Mesendoderm (in vitro differentiated cells): Measurements from ENCODE around the gene TNK1.

Experiments
- DNase-seq: peaks from one replicate; pipeline ENCODE4 v3.0.0; 2013
- H2AK5ac ChIP-seq: 2 replicates; pipeline ENCODE4 v1.6.1; 2013; ENCODE audit warnings: low read length, inconsistent platforms
- H2BK120ac ChIP-seq: 2 replicates; pipeline ENCODE4 v1.6.1; 2013; ENCODE audit warnings: low read depth, mild to moderate bottlenecking, low read length, moderate library complexity, mixed read lengths
- H2BK15ac ChIP-seq: replicated peaks from 2 replicates; pipeline ENCODE4 v1.6.1; 2013; ENCODE audit warnings: low read depth, mild to moderate bottlenecking, moderate library complexity
- H2BK5ac ChIP-seq: 2 replicates; pipeline ENCODE4 v1.6.1; 2013; ENCODE audit warnings: low read length, inconsistent platforms
- H3K18ac ChIP-seq: 2 replicates; pipeline ENCODE4 v1.6.1; 2013; ENCODE audit warnings: mild to moderate bottlenecking, low read length, mixed read lengths
- H3K23ac ChIP-seq: one replicate; pipeline ENCODE4 v1.6.1; 2013; ENCODE audit warnings: low read length
- H3K27ac ChIP-seq: 2 replicates; pipeline ENCODE4 v1.5.1; 2013; ENCODE audit warnings: low read depth, mild to moderate bottlenecking, inconsistent platforms, low read length, moderate library complexity
- H3K27me3 ChIP-seq: 2 replicates; pipeline ENCODE4 v1.6.1; 2013; ENCODE audit warnings: low read length, control low read depth, mild to moderate bottlenecking, inconsistent platforms; ENCODE audit not compliant: insufficient read depth, poor library complexity
- H3K36me3 ChIP-seq: 2 replicates; pipeline ENCODE4 v1.6.1; 2013; ENCODE audit warnings: low read length, inconsistent platforms; ENCODE audit not compliant: control insufficient read depth, insufficient read depth
- H3K4ac ChIP-seq: one replicate; pipeline ENCODE4 v1.6.1; 2013; ENCODE audit warnings: low read depth, mild to moderate bottlenecking, low read length, moderate library complexity
- H3K4me1 ChIP-seq: 2 replicates; pipeline ENCODE4 v1.6.1; 2013; ENCODE audit warnings: low read depth, low read length, inconsistent platforms; ENCODE audit not compliant: control insufficient read depth
- H3K4me2 ChIP-seq: 2 replicates; pipeline ENCODE4 v1.6.1; 2013; ENCODE audit warnings: low read length
- H3K4me3 ChIP-seq: 2 replicates; pipeline ENCODE4 v1.5.1; 2013; ENCODE audit warnings: mild to moderate bottlenecking, low read length
- H3K56ac ChIP-seq: one replicate; pipeline ENCODE4 v1.6.1; 2013; ENCODE audit warnings: low read length
- H3K79me1 ChIP-seq: 2 replicates; pipeline ENCODE4 v1.6.1; 2013; ENCODE audit warnings: low read length, inconsistent platforms
- H3K79me2 ChIP-seq: 2 replicates; pipeline ENCODE4 v1.6.1; 2013; ENCODE audit warnings: mild to moderate bottlenecking, low read length; ENCODE audit not compliant: control insufficient read depth, insufficient read depth
- H3K9ac ChIP-seq: 2 replicates; pipeline ENCODE4 v1.6.1; 2013; ENCODE audit warnings: low read length, inconsistent platforms
- H4K5ac ChIP-seq: one replicate; pipeline ENCODE4 v1.6.1; 2013; ENCODE audit warnings: low read length
- H4K8ac ChIP-seq: one replicate; pipeline ENCODE4 v1.6.1; 2013; ENCODE audit warnings: low read depth, mild to moderate bottlenecking, control low read depth, low read length, moderate library complexity
- WGBS: extraction: QIAGEN DNeasy Blood & Tissue Kit; methylation state at CpG from one replicate; pipeline ENCODE4 v1.1.7; 2013; ENCODE audit warnings: low lambda C conversion rate, missing lambda C conversion rate; ENCODE audit not compliant: insufficient coverage; ENCODE audit errors: extremely low coverage; 5-methylcytosine and 5-hydroxymethylcytosine counted together

TNK1 gene

GRCh38 chr17:7346761-7347614, 33.9 kb upstream of the TNK1 start:
- H3K36me3 ChIP-seq: no peaks in the 10 kb centered on the region
- H3K56ac ChIP-seq: no peak overlapping the region
- no peak overlapping the region for H3K23ac ChIP-seq
- no peaks in the 10 kb centered on the region for H3K79me2 ChIP-seq
- H2BK15ac ChIP-seq: no peak overlapping the region
- H3K9ac ChIP-seq: no peak overlapping the region
- H2BK120ac ChIP-seq: no peak overlapping the region
- WGBS: no CpG with 5 or more reads among the region's 18 CpGs
- no peak overlapping the region for H3K4me2 ChIP-seq
- no peaks in the 10 kb centered on the region for H3K27me3 ChIP-seq
- no peak overlapping the region for H4K5ac ChIP-seq
- no peak overlapping the region for H2AK5ac ChIP-seq
- no peak overlapping the region for H3K4me3 ChIP-seq
- no peak overlapping the region for H2BK5ac ChIP-seq
- no peak for DNase-seq
- H3K4ac ChIP-seq: no peak overlapping the region
- H3K27ac ChIP-seq: no peak overlapping the region
- H3K18ac ChIP-seq: no peak overlapping the region
- peaks cover 7% of the 10 kb centered on the region for H3K4me1 ChIP-seq
- H4K8ac ChIP-seq: no peak overlapping the region
- H3K79me1 ChIP-seq: no peaks in the 10 kb centered on the region

GRCh38 chr17:7347630-7348477, 33.0 kb upstream of the TNK1 start:
- Histone ChIP-seq H3K18ac (no peak overlapping the region), H3K4me1 (peaks cover 7% of the 10 kb centered on the region), H3K79me1 (no peaks in the 10 kb centered on the region), H3K9ac (no peak overlapping the region), H3K4ac (no peak overlapping the region), H4K8ac (no peak overlapping the region), H2BK5ac (no peak overlapping the region), H3K79me2 (no peaks in the 10 kb centered on the region), H3K27me3 (no peaks in the 10 kb centered on the region), H3K4me3 (no peak overlapping the region), H3K23ac (no peak overlapping the region), H2AK5ac (no peak overlapping the region), H3K27ac (no peak overlapping the region), H2BK120ac (no peak overlapping the region), H3K36me3 (no peaks in the 10 kb centered on the region), H2BK15ac (no peak overlapping the region), H4K5ac (no peak overlapping the region), H3K4me2 (no peak overlapping the region), H3K56ac (no peak overlapping the region)
- DNase-seq: no peak
- WGBS: no CpG with 5 or more reads among the region's 19 CpGs

- Histone ChIP-seq H3K79me1 (no peaks in the 10 kb centered on the region), H3K4me1 (peaks cover 7% of the 10 kb centered on the region), H3K23ac (no peak overlapping the region), H3K4ac (no peak overlapping the region), H3K9ac (peak overlapping the region; percentile 6), H2BK15ac (no peak overlapping the region), H3K18ac (no peak overlapping the region), H3K36me3 (no peaks in the 10 kb centered on the region), H3K4me2 (no peak overlapping the region), H2BK120ac (no peak overlapping the region), H3K56ac (no peak overlapping the region), H3K27me3 (no peaks in the 10 kb centered on the region), H4K8ac (no peak overlapping the region), H3K4me3 (no peak overlapping the region), H2AK5ac (no peak overlapping the region), H3K79me2 (no peaks in the 10 kb centered on the region), H3K27ac (no peak overlapping the region), H2BK5ac (no peak overlapping the region), H4K5ac (no peak overlapping the region)
- no peak for DNase-seq
- no CpG with 5 or more reads among the region's 19 CpGs for WGBS
Observed at GRCh38 chr17:7348478-7349242, 32.2 kb upstream of the TNK1 start.

GRCh38 chr17:7351665-7352502, 29.0 kb upstream of the TNK1 start, which contains the start of gene KCTD11:
TSS of gene KCTD11 (plus strand) at chr17:7352162.
- Histone ChIP-seq H3K23ac (peak within 1 kb of the TSS; percentile 98), H3K4ac (peak within 1 kb of the TSS; percentile 23)

GRCh38 chr17:7352503-7352889, 28.4 kb upstream of the TNK1 start:
- peak overlapping the region; percentile 87 for H3K56ac ChIP-seq
- peaks cover 7% of the 10 kb centered on the region for H3K4me1 ChIP-seq
- H3K18ac ChIP-seq: peak overlapping the region; percentile 78
- peak overlapping the region; percentile 51 for H3K4me3 ChIP-seq
- H2BK120ac ChIP-seq: no peak overlapping the region
- peak overlapping the region; percentile 87 for H3K9ac ChIP-seq
- no peak overlapping the region for H3K23ac ChIP-seq
- H3K4ac ChIP-seq: no peak overlapping the region
- H4K8ac ChIP-seq: no peak overlapping the region
- no peaks in the 10 kb centered on the region for H3K36me3 ChIP-seq
- peak overlapping the region; percentile 97 for H3K27ac ChIP-seq
- H2AK5ac ChIP-seq: no peak overlapping the region
- no peak overlapping the region for H2BK5ac ChIP-seq
- H3K4me2 ChIP-seq: peak overlapping the region; percentile 79
- no peaks in the 10 kb centered on the region for H3K79me1 ChIP-seq
- DNase-seq: no peak
- H4K5ac ChIP-seq: no peak overlapping the region
- H3K27me3 ChIP-seq: no peaks in the 10 kb centered on the region
- no peaks in the 10 kb centered on the region for H3K79me2 ChIP-seq
- no peak overlapping the region for H2BK15ac ChIP-seq
- no CpG with 5 or more reads among the region's 10 CpGs for WGBS

More at GRCh38 chr17:7351665-7352502, 29.0 kb upstream of the TNK1 start, which contains the start of gene KCTD11:
- peak within 1 kb of the TSS; percentile 79 for H3K4me2 ChIP-seq
- H3K56ac ChIP-seq: peak within 1 kb of the TSS; percentile 96
- no peak within 1 kb of the TSS for H2BK120ac ChIP-seq
- H2BK5ac ChIP-seq: peak within 1 kb of the TSS; percentile 87
- H3K18ac ChIP-seq: peak within 1 kb of the TSS; percentile 78
- DNase-seq: peak; percentile 94
- no CpG with 5 or more reads among the region's 91 CpGs for WGBS
- H3K79me2 ChIP-seq: no peaks in the 10 kb centered on the region
- H3K4me3 ChIP-seq: peak within 1 kb of the TSS; percentile 69
- H3K9ac ChIP-seq: peak within 1 kb of the TSS; percentile 94
- H3K4me1 ChIP-seq: peaks cover 7% of the 10 kb centered on the region
- peak within 1 kb of the TSS; percentile 58 for H4K8ac ChIP-seq
- no peak within 1 kb of the TSS for H4K5ac ChIP-seq
- H3K27me3 ChIP-seq: no peaks in the 10 kb centered on the region
- no peak within 1 kb of the TSS for H2BK15ac ChIP-seq
- no peaks in the 10 kb centered on the region for H3K36me3 ChIP-seq
- H2AK5ac ChIP-seq: peak within 1 kb of the TSS; percentile 45
- H3K79me1 ChIP-seq: no peaks in the 10 kb centered on the region
- H3K27ac ChIP-seq: peak within 1 kb of the TSS; percentile 97
